Right lobe of liver (tissue), 4 donors: Measurements from ENCODE around the gene THTPA.

ENCODE experiments used
- POLR2A ChIP-seq: fragments of 450-650 bp; IDR thresholded peaks from one replicate; pipeline ENCODE4 v1.6.1; 2017; ENCODE audit warnings: antibody characterized with exemption, mild to moderate bottlenecking
- TF ChIP-seq, protein P1 (sequence below), 4 donors: fragments of 200-600 bp in 3 of 4; fragments of 450-650 bp in 1 of 4; IDR thresholded peaks; one replicate each; pipeline versions ENCODE4 v1.5.1 to v1.8.0; 2016 to 2022; ENCODE audit warnings: antibody characterized with exemption in 4 of 4, mild to moderate bottlenecking in 2 of 4
- donor health status: DM: no; HTN: no; CAD: no.
- donor health status: DM: no; HTN: no; CAD: no.
- donor health status: DM: no; HTN: yes; CAD: no.

DNA sequence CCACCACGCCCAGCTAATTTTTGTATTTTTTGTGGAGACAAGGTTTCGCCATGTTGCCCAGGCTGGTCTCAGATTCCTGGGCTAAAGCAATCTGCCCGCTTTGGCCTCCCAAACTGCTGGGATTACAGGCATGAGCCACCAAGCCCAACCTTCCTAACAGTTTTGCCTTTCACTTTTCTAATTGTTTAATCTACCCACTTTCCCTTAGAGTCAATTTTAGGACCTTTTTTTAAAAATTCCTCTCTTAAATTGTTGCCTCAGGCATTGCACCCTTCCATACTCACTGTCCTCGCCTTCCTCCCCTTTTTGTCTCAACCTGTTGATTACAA is 16.0 kb upstream of the THTPA start:
- TF ChIP-seq, protein P1, sequence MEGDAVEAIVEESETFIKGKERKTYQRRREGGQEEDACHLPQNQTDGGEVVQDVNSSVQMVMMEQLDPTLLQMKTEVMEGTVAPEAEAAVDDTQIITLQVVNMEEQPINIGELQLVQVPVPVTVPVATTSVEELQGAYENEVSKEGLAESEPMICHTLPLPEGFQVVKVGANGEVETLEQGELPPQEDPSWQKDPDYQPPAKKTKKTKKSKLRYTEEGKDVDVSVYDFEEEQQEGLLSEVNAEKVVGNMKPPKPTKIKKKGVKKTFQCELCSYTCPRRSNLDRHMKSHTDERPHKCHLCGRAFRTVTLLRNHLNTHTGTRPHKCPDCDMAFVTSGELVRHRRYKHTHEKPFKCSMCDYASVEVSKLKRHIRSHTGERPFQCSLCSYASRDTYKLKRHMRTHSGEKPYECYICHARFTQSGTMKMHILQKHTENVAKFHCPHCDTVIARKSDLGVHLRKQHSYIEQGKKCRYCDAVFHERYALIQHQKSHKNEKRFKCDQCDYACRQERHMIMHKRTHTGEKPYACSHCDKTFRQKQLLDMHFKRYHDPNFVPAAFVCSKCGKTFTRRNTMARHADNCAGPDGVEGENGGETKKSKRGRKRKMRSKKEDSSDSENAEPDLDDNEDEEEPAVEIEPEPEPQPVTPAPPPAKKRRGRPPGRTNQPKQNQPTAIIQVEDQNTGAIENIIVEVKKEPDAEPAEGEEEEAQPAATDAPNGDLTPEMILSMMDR (IDR thresholded peaks at IDR 0.05) = no peak
- TF ChIP-seq POLR2A = no peak
